GM23338 (cell line): ENCODE measurements around the gene GAPDHS. TPM values are rescaled to one million over a fixed set of nuclear protein-coding genes. Genes with fewer than 3 reads are reported as not detected.
A peak's percentile ranks its signal among the peaks of the same experiment; 100 is the strongest.

Experiments used
- ATAC-seq: fragments of 200-7000 bp; cut with Tn5 transposase; 3 replicates; pipeline ENCODE4 v1.9.1; 2020
- DNase-seq: peaks from one replicate; pipeline ENCODE4 v3.0.0-alpha.2; 2015; ENCODE audit warnings: low spot score
- H2AFZ ChIP-seq: fragments of 200-600 bp; sonication (generic); 2 replicates; pipeline ENCODE4 v1.8.0; 2016; ENCODE audit warnings: antibody characterized with exemption, mild to moderate bottlenecking, moderate library complexity
- H3F3A ChIP-seq: fragments of 200-600 bp; sonication (generic); replicated peaks from 2 replicates; pipeline ENCODE4 v1.8.0; 2017; ENCODE audit warnings: antibody characterized with exemption, mixed run types, low read depth
- H3K27ac ChIP-seq: fragments of 200-600 bp; sonication (generic); 2 replicates; pipeline ENCODE4 v1.6.1; 2016; ENCODE audit warnings: low read depth
- H3K27me3 ChIP-seq: fragments of 200-600 bp; sonication (generic); 2 replicates; pipeline ENCODE4 v1.8.0; 2016; ENCODE audit warnings: mild to moderate bottlenecking, mixed run types, moderate library complexity; ENCODE audit not compliant: insufficient read depth
- H3K36me3 ChIP-seq: fragments of 200-600 bp; sonication (generic); 2 replicates; pipeline ENCODE4 v1.8.0; 2016; ENCODE audit warnings: mild to moderate bottlenecking; ENCODE audit not compliant: insufficient read depth
- H3K4me1 ChIP-seq: fragments of 200-600 bp; sonication (generic); 2 replicates; pipeline ENCODE4 v1.8.0; 2016; ENCODE audit warnings: mild to moderate bottlenecking, moderate library complexity; ENCODE audit not compliant: insufficient read depth
- H3K4me2 ChIP-seq: fragments of 200-600 bp; sonication (generic); 2 replicates; pipeline ENCODE4 v1.7.1; 2017; ENCODE audit warnings: mixed run types
- H3K4me3 ChIP-seq: fragments of 200-600 bp; sonication (generic); 2 replicates; pipeline ENCODE4 v1.6.1; 2016; ENCODE audit warnings: mixed run types
- H3K79me2 ChIP-seq: fragments of 200-600 bp; sonication (generic); replicated peaks from 2 replicates; pipeline ENCODE4 v1.8.0; 2017; ENCODE audit warnings: mild to moderate bottlenecking; ENCODE audit not compliant: insufficient read depth
- H3K9me2 ChIP-seq: fragments of 200-600 bp; sonication (generic); 2 replicates; pipeline ENCODE4 v1.8.0; 2017; ENCODE audit not compliant: insufficient read depth
- H4K20me1 ChIP-seq: fragments of 200-600 bp; sonication (generic); replicated peaks from 2 replicates; pipeline ENCODE4 v1.8.0; 2017; ENCODE audit warnings: mild to moderate bottlenecking; ENCODE audit not compliant: insufficient read depth
- H3K27ac Mint-ChIP-seq: 2 replicates; pipeline ENCODE4 v1.8.0; 2020; ENCODE audit warnings: inconsistent platforms, mild to moderate bottlenecking, moderate library complexity, mixed read lengths
- H3K27me3 Mint-ChIP-seq: 3 replicates; pipeline ENCODE4 v1.8.0; 2022; ENCODE audit warnings: low read depth, mild to moderate bottlenecking, moderate library complexity, mixed read lengths, inconsistent platforms; ENCODE audit not compliant: insufficient read depth, poor library complexity
- H3K36me3 Mint-ChIP-seq: 3 replicates; pipeline ENCODE4 v1.8.0; 2021; ENCODE audit warnings: low read depth, mild to moderate bottlenecking, inconsistent platforms, moderate library complexity, mixed read lengths
- H3K4me1 Mint-ChIP-seq: 3 replicates; pipeline ENCODE4 v1.8.0; 2020; ENCODE audit warnings: mild to moderate bottlenecking, inconsistent platforms, mixed read lengths
- H3K4me3 Mint-ChIP-seq: 3 replicates; pipeline ENCODE4 v1.8.0; 2021; ENCODE audit warnings: moderate library complexity, mild to moderate bottlenecking, inconsistent platforms, mixed read lengths
- H3K9me3 Mint-ChIP-seq: 3 replicates; pipeline ENCODE4 v1.8.0; 2020; ENCODE audit warnings: moderate library complexity, mild to moderate bottlenecking, inconsistent platforms, mixed read lengths
- CREB1 ChIP-seq: fragments of 250-450 bp; sonication (Bioruptor Pico); IDR thresholded peaks from 2 replicates; pipeline ENCODE4 v1.5.0; 2020; ENCODE audit warnings: low read depth, mild to moderate bottlenecking, moderate library complexity
- CTCF ChIP-seq, 2 experiments: fragments of 200-600 bp in 1 of 2; sonication (generic) in 1 of 2; conservative IDR thresholded peaks; 2 replicates each; pipeline versions ENCODE4 v1.5.1 to v1.6.1; 2016 to 2017; ENCODE audit warnings: antibody characterized with exemption in 2 of 2, low read depth in 2 of 2, mild to moderate bottlenecking in 2 of 2, moderate library complexity in 1 of 2
- ETS1 ChIP-seq: IDR thresholded peaks from 2 replicates; pipeline ENCODE4 v1.6.1; 2016; ENCODE audit warnings: antibody characterized with exemption
- EZH2 ChIP-seq: fragments of 200-600 bp; sonication (generic); IDR thresholded peaks from one replicate; pipeline ENCODE4 v1.8.0; 2017; ENCODE audit warnings: antibody characterized with exemption, mild to moderate bottlenecking, low read depth; ENCODE audit not compliant: unreplicated experiment
- EZH2phosphoT487 ChIP-seq: fragments of 200-600 bp; sonication (generic); IDR thresholded peaks from one replicate; pipeline ENCODE4 v1.8.1; 2018; ENCODE audit warnings: antibody characterized with exemption; ENCODE audit not compliant: unreplicated experiment
- JUNB ChIP-seq: IDR thresholded peaks from one replicate; pipeline ENCODE4 v1.6.1; 2016; ENCODE audit warnings: antibody characterized with exemption; ENCODE audit not compliant: unreplicated experiment
- NANOG ChIP-seq: IDR thresholded peaks from 2 replicates; pipeline ENCODE4 v1.6.1; 2016; ENCODE audit warnings: antibody characterized with exemption, borderline replicate concordance
- POLR2AphosphoS5 ChIP-seq: IDR thresholded peaks from 2 replicates; pipeline ENCODE4 v1.6.1; 2016; ENCODE audit warnings: antibody characterized with exemption, low read depth
- REST ChIP-seq: IDR thresholded peaks from one replicate; pipeline ENCODE4 v1.6.1; 2018; ENCODE audit warnings: antibody characterized with exemption; ENCODE audit not compliant: unreplicated experiment
- STAT1 ChIP-seq: IDR thresholded peaks from one replicate; pipeline ENCODE4 v1.6.1; 2016; ENCODE audit warnings: antibody characterized with exemption; ENCODE audit not compliant: unreplicated experiment
- ZNF114 ChIP-seq: fragments of 250-450 bp; sonication (Bioruptor Pico); IDR thresholded peaks from 2 replicates; pipeline ENCODE4 v1.5.0; 2020; ENCODE audit warnings: mild to moderate bottlenecking, moderate library complexity
- ZNF331 ChIP-seq: fragments of 250-450 bp; sonication (Bioruptor Pico); IDR thresholded peaks from 2 replicates; pipeline ENCODE4 v1.5.0; 2020; ENCODE audit warnings: low read depth, mild to moderate bottlenecking, moderate library complexity
- ZNF462 ChIP-seq: fragments of 250-450 bp; sonication (Bioruptor Pico); IDR thresholded peaks from 2 replicates; pipeline ENCODE4 v1.5.0; 2020; ENCODE audit warnings: mild to moderate bottlenecking, moderate library complexity
- polyA plus RNA-seq: library from polyadenylated mRNA; unstranded; fragments of >200 nt; fragmentation: Nextera tagmentation; extraction: Ambion mirVana; gene quantifications from 2 replicates; pipeline ENCODE4 v1.2.1, GENCODE V29; 2016
- total RNA-seq: library from RNA; depleted of rRNA; stranded (reverse); fragments of >200 nt; shearing (Covaris generic); gene quantifications from 2 replicates; pipeline ENCODE4 v1.2.3, GENCODE V29; 2014

GAPDHS gene
- total and polyA plus RNA-seq, 2 experiments from 2014 or later = not detected

- Mint-ChIP-seq H3K4me1 (peaks cover 24% of the 10 kb centered on the region), H3K36me3 (no peaks in the 10 kb centered on the region; the same call in 2 of the 3 replicates), H3K27ac (no peak overlapping the region; the same call in 1 of the 2 replicates), H3K27me3 (peaks cover 34% of the 10 kb centered on the region), H3K9me3 (no peaks in the 10 kb centered on the region), H3K4me3 (peak overlapping the region; percentile 71; the same call in 2 of the 3 replicates)
- H3K27me3 ChIP-seq = peaks cover 31% of the 10 kb centered on the region
- H3K4me1 ChIP-seq = peaks cover 16% of the 10 kb centered on the region; the same call in 1 of the 2 replicates
- peak overlapping the region; percentile 68 for H3K4me3 ChIP-seq
- H2AFZ ChIP-seq = peak overlapping the region; percentile 95
- H4K20me1 ChIP-seq = no peaks in the 10 kb centered on the region; the same call in 1 of the 2 replicates
- H3K27ac ChIP-seq = no peak overlapping the region
- H3K4me2 ChIP-seq = peak overlapping the region; percentile 83
- no peak for TF ChIP-seq EZH2
- TF ChIP-seq ETS1 = no peak
- no peak for TF ChIP-seq ZNF331 (CRISPR knock-in tag)
- no peak for TF ChIP-seq CREB1 (CRISPR knock-in tag)
- TF ChIP-seq POLR2AphosphoS5 = no peak; the same call in 1 of the 2 replicates
- TF ChIP-seq EZH2phosphoT487 = no peak
- no peak for TF ChIP-seq ZNF114 (CRISPR knock-in tag)
- no peak for TF ChIP-seq CTCF (conservative IDR thresholded peaks at IDR 0.05; ENCODE audit: low read depth in 2 of 2)
- TF ChIP-seq REST = no peak
- TF ChIP-seq STAT1 = no peak
- no peak for TF ChIP-seq ZNF462 (CRISPR knock-in tag)
- TF ChIP-seq JUNB = no peak
- TF ChIP-seq NANOG = no peak
- no peaks in the 10 kb centered on the region for H3K36me3 ChIP-seq
- no peaks in the 10 kb centered on the region for H3K9me2 ChIP-seq
- peak; percentile 82 for DNase-seq
- no peaks in the 10 kb centered on the region for H3K79me2 ChIP-seq
- H3F3A ChIP-seq = peaks cover 6% of the 10 kb centered on the region; the same call in 1 of the 2 replicates
- peak; percentile 82 for ATAC-seq
These were observed 651 bp downstream of the GAPDHS start for GRCh38 chr19:35533822-35534392.
